Tibial nerve (tissue), 4 donors: ENCODE measurements around the gene JAZF1. TPM values are rescaled to one million over a fixed set of nuclear protein-coding genes. Genes with fewer than 3 reads are reported as not detected.
A peak's percentile ranks its signal among the peaks of the same experiment; 100 is the strongest.

Experiments used
- DNase-seq, 2 donors: peaks; one replicate each; pipeline ENCODE4 v3.0.0-alpha.2; 2019; ENCODE audit warnings: low spot score in 2 of 2
- H3K27ac ChIP-seq, 4 donors: fragments of 200-600 bp; sonication (generic) in 3 of 4; one replicate each; pipeline ENCODE4 v1.5.1; 2017 to 2019; ENCODE audit warnings: mild to moderate bottlenecking in 1 of 4
- H3K27me3 ChIP-seq, 2 donors: fragments of 200-600 bp; sonication (generic) in 1 of 2; one replicate each; pipeline versions ENCODE4 v1.5.1 to v1.6.0; 2017 to 2019
- H3K36me3 ChIP-seq, 3 donors: fragments of 200-600 bp; sonication (generic); one replicate each; pipeline ENCODE4 v1.5.1; 2018 to 2019
- H3K4me1 ChIP-seq, 4 donors: fragments of 200-600 bp; sonication (generic) in 3 of 4; one replicate each; pipeline ENCODE4 v1.5.1; 2017 to 2019
- H3K4me3 ChIP-seq, 4 donors: fragments of 200-600 bp; sonication (generic) in 3 of 4; one replicate each; pipeline ENCODE4 v1.5.1; 2017 to 2019; ENCODE audit warnings: mild to moderate bottlenecking in 1 of 4, moderate library complexity in 1 of 4
- H3K9me3 ChIP-seq, 4 donors: fragments of 200-600 bp; sonication (generic) in 3 of 4; one replicate each; pipeline ENCODE4 v1.5.1; 2017 to 2019
- CTCF ChIP-seq, 5 experiments: fragments of 200-600 bp in 3 of 5; fragments of 450-650 bp in 2 of 5; sonication (generic) in 3 of 5; IDR thresholded peaks; one replicate each; pipeline ENCODE4 v1.5.1; 2016 to 2019; ENCODE audit warnings: antibody characterized with exemption in 5 of 5, mild to moderate bottlenecking in 3 of 5, moderate library complexity in 2 of 5
- EP300 ChIP-seq, 2 donors: sonication (generic); formaldehyde crosslinking; IDR thresholded peaks; one replicate each; pipeline ENCODE4 v1.6.1; 2017; ENCODE audit warnings: antibody characterized with exemption in 2 of 2, mild to moderate bottlenecking in 1 of 2
- POLR2A ChIP-seq, 2 donors: fragments of 450-650 bp; IDR thresholded peaks; one replicate each; pipeline ENCODE4 v1.6.1; 2017; ENCODE audit warnings: antibody characterized with exemption in 2 of 2, mild to moderate bottlenecking in 2 of 2, moderate library complexity in 2 of 2
- WGBS, 2 donors: methylation state at CpG; one replicate each; pipeline ENCODE4 v1.1.5; 2018; 5-methylcytosine and 5-hydroxymethylcytosine counted together
- total RNA-seq, 4 donors: library from RNA; depleted of rRNA; stranded (reverse); fragments of >200 nt; gene quantifications; one replicate each; pipeline ENCODE4 v1.1.0, GENCODE V29; 2016

The JAZF1 gene
- total RNA-seq, 4 donors from 2014 or later = 6.9 to 17.5 (median 10.7) TPM

GRCh38 chr7:28121496-28121895 is 59.1 kb downstream of the JAZF1 start:
- H3K27me3 ChIP-seq = no peaks in the 10 kb centered on the region
- H3K36me3 ChIP-seq = no peaks in the 10 kb centered on the region
- H3K4me1 ChIP-seq = peaks cover 0 to 10% (median 0%) of the 10 kb centered on the region in 4 donors
- no peak overlapping the region for H3K4me3 ChIP-seq
- 92 to 96% methylated on average over 5 of the region's 5 CpGs for WGBS, 2 donors
- TF ChIP-seq CTCF (IDR thresholded peaks at IDR 0.05) = no peak
- TF ChIP-seq EP300 (IDR thresholded peaks at IDR 0.05) = no peak
- TF ChIP-seq POLR2A (IDR thresholded peaks at IDR 0.05) = no peak
- no peak for DNase-seq
- H3K9me3 ChIP-seq = no peaks in the 10 kb centered on the region
- H3K27ac ChIP-seq = no peak overlapping the region

- H3K4me3 ChIP-seq = no peak overlapping the region
- no peak for TF ChIP-seq EP300 (IDR thresholded peaks at IDR 0.05)
- peaks cover 0 to 14% (median 0%) of the 10 kb centered on the region in 4 donors for H3K4me1 ChIP-seq
- no peak for DNase-seq
- H3K9me3 ChIP-seq = no peaks in the 10 kb centered on the region
- H3K36me3 ChIP-seq = no peaks in the 10 kb centered on the region
- 68 to 71% methylated on average over 2 of the region's 2 CpGs for WGBS, 2 donors
- no peaks in the 10 kb centered on the region for H3K27me3 ChIP-seq
- H3K27ac ChIP-seq = no peak overlapping the region
These were observed 64.6 kb downstream of the JAZF1 start for GRCh38 chr7:28116041-28116440.

GRCh38 chr7:28115261-28115660 is 65.3 kb downstream of the JAZF1 start:
- Histone ChIP-seq H3K27me3 (no peaks in the 10 kb centered on the region), H3K9me3 (no peaks in the 10 kb centered on the region), H3K36me3 (no peaks in the 10 kb centered on the region), H3K4me3 (no peak overlapping the region), H3K4me1 (peaks cover 0 to 14% (median 0%) of the 10 kb centered on the region in 4 donors), H3K27ac (no peak overlapping the region)
- no peak for DNase-seq
- WGBS, 2 donors = 92 to 94% methylated on average over 1 of the region's 1 CpG
- TF ChIP-seq EP300 (IDR thresholded peaks at IDR 0.05) = no peak
- TF ChIP-seq POLR2A (IDR thresholded peaks at IDR 0.05) = no peak
- no peak for TF ChIP-seq CTCF (IDR thresholded peaks at IDR 0.05)

GRCh38 chr7:28114056-28114455 is 66.5 kb downstream of the JAZF1 start:
- Histone ChIP-seq H3K27me3 (no peaks in the 10 kb centered on the region), H3K9me3 (no peaks in the 10 kb centered on the region), H3K27ac (no peak overlapping the region), H3K4me1 (peaks cover 0 to 14% (median 0%) of the 10 kb centered on the region in 4 donors), H3K4me3 (no peak overlapping the region), H3K36me3 (no peaks in the 10 kb centered on the region)
- 59 to 72% methylated on average over 4 of the region's 4 CpGs for WGBS, 2 donors
- DNase-seq = no peak
- no peak for TF ChIP-seq EP300 (IDR thresholded peaks at IDR 0.05)

GRCh38 chr7:28112883-28113540 is 67.6 kb downstream of the JAZF1 start:
- Histone ChIP-seq H3K9me3 (no peaks in the 10 kb centered on the region), H3K27me3 (no peaks in the 10 kb centered on the region), H3K36me3 (no peaks in the 10 kb centered on the region), H3K4me3 (no peak overlapping the region), H3K27ac (peak overlapping the region in 2 of 4 donors; percentile 66 to 74), H3K4me1 (peaks cover 0 to 14% (median 0%) of the 10 kb centered on the region in 4 donors)
- TF ChIP-seq EP300 (IDR thresholded peaks at IDR 0.05) (peak in 1 of 2 donors; percentile 36), CTCF (IDR thresholded peaks at IDR 0.05) (no peak), POLR2A (IDR thresholded peaks at IDR 0.05) (no peak)
- WGBS, 2 donors = 69 to 83% methylated on average over 14 of the region's 14 CpGs
- DNase-seq = peak; percentile 28 to 69

GRCh38 chr7:28112467-28112866 is 68.1 kb downstream of the JAZF1 start:
- H3K36me3 ChIP-seq = no peaks in the 10 kb centered on the region
- H3K9me3 ChIP-seq = no peaks in the 10 kb centered on the region
- no peaks in the 10 kb centered on the region for H3K27me3 ChIP-seq
- TF ChIP-seq POLR2A (IDR thresholded peaks at IDR 0.05) (no peak), EP300 (IDR thresholded peaks at IDR 0.05) (no peak), CTCF (IDR thresholded peaks at IDR 0.05) (no peak)
- peaks cover 0 to 18% (median 0%) of the 10 kb centered on the region in 4 donors for H3K4me1 ChIP-seq
- WGBS, 2 donors = 60 to 64% methylated on average over 3 of the region's 3 CpGs
- H3K27ac ChIP-seq = peak overlapping the region in 3 of 4 donors; percentile 28 to 74 (median 66)
- DNase-seq = no peak
- no peak overlapping the region for H3K4me3 ChIP-seq
